ENCODE measurements around the gene EPHB6.

EPHB6 gene

DNA sequence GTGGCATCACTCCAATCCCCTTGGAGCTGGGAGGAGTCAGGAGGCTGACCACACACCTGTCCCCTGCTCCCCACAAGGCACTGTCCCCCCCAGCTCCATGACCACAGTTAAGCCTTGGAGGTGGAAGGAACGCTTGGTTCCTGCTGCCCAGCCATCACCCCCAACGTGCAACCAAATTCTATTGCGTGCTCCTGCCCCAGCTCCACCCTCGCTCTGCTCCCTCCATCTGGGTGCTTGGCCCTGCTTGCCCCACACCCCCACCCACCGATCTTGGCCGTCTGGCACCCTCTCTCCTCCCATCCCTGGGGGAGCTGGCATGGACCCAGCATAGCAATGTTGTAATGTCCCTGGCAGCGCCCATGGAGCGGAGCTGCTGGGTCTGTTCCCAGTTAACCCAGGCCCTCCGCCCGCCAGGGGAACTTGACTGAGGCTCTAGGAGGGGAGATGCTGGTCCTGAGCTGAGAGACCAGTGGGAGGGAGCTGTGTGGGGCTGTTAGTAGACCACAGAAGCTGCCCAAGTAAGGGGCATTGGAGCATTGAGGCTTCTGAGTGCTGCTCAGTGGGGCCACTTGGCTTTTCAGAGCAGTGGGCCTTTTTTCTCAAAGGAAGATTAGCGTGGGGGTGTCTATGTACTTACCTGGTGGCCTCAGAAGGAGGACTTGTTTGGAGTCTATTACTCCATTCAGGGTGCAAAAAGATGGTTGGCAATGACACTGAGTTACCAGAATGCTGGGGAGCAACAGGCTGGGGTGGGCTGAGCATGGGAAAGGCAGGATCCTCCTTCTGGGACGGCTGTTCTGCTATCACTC, 1.1 kb downstream of the EPHB6 start:
- DNase-seq (ENCODE audit: insufficient read length, low spot score) (no peak), FAIRE-seq (no peak)
- TF ChIP-seq POLR2AphosphoS5 (IDR thresholded peaks at IDR 0.05; ENCODE audit: low read depth, low read length): no peak
- no peak for TF ChIP-seq POLR2A (IDR thresholded peaks at IDR 0.05; ENCODE audit: low read depth, low read length)
- TF ChIP-seq PAX5 (IDR thresholded peaks at IDR 0.05; ENCODE audit: insufficient read depth, low read length, severe bottlenecking): no peak
- no peak for TF ChIP-seq TAF1 (IDR thresholded peaks at IDR 0.05; ENCODE audit: low read depth, low read length)
- no peak for TF ChIP-seq SPI1 (IDR thresholded peaks at IDR 0.05; ENCODE audit: low read depth, low read length)
- TF ChIP-seq POU2F2 (IDR thresholded peaks at IDR 0.05; ENCODE audit: low read depth, low read length): no peak

DNA sequence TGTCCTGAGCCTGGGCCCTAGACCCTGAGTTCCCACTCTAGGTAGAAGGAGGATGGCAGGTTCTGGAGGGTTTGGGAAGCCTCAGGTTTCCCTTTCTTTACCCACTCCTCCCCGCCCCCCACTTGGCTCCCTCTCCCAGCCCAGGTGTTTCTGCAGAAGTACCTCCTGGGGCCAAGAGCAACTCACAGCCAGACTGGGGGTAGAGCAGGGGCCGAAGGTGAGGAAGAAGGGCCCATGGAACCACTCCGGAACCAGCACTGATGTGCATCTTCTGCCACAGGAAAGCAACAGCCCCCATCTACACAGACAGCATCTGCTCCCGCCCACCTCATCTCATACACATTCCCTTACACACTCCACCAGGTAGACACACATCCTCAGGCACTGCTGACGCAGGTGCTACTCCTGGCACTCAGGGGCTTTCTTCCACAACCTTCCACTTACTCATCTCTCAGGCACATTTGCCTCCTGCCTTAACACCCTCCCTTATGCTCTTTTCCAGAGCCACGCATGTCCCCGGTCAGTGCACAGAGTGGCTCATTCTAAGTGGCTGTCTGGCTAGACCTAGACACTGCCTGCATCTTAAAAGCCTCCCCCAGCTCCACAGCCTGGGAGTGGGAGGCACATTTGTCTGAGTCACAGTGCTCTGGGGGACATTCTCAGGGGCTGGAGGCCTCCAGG, 1.8 kb downstream of the EPHB6 start:
- TF ChIP-seq POLR2A (IDR thresholded peaks at IDR 0.05; ENCODE audit: low read depth, low read length) (no peak), PAX5 (IDR thresholded peaks at IDR 0.05; ENCODE audit: insufficient read depth, low read length, severe bottlenecking) (no peak), SPI1 (IDR thresholded peaks at IDR 0.05; ENCODE audit: low read depth, low read length) (no peak), TAF1 (IDR thresholded peaks at IDR 0.05; ENCODE audit: low read depth, low read length) (no peak), POLR2AphosphoS5 (IDR thresholded peaks at IDR 0.05; ENCODE audit: low read depth, low read length) (no peak), POU2F2 (IDR thresholded peaks at IDR 0.05; ENCODE audit: low read depth, low read length) (no peak)
- DNase-seq (ENCODE audit: insufficient read length, low spot score): no peak
- no peak for FAIRE-seq

DNA sequence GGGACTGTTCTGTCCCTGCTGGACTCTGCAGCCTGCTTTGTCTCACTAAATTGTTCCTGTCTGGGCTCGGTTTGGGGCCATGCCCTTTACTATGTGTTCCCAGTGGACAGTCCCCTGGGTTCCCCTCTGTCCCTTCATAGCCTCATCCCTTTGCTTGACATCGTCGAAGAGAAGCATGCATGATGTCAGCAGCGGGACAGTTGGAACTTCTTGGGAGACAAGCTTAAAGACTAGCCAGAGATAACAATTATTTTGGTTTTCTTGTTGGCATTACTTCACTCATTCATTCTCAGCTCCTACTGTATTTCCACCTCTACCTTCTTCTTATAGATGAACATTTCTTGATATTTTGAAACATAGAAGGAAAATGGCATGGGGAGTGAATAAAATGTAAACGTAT, 2.7 kb downstream of the EPHB6 start:
- FAIRE-seq (no peak), DNase-seq (ENCODE audit: insufficient read length, low spot score) (no peak)
- TF ChIP-seq SPI1 (IDR thresholded peaks at IDR 0.05; ENCODE audit: low read depth, low read length) (no peak), POLR2A (IDR thresholded peaks at IDR 0.05; ENCODE audit: low read depth, low read length) (no peak), PAX5 (IDR thresholded peaks at IDR 0.05; ENCODE audit: insufficient read depth, low read length, severe bottlenecking) (no peak), POU2F2 (IDR thresholded peaks at IDR 0.05; ENCODE audit: low read depth, low read length) (no peak)

DNA sequence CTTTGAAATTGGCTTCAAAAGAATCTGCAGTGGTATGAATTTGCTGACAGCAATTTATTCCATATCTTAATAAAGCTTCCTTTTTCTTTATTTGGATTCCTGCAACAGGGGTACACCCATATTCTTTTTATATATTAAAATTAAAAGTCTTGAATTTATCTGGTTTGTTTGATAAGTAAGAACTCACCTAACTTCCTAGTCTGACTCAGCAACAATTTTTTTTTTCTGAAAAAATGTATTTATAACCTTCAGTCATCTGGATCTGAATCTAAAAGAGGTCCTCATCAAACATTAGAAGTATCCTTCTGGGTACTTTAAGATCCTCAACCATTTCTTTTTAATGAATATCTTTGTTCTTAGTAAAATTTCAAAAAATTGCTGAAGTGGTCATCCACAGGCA, 4.5 kb downstream of the EPHB6 start:
- no peak for TF ChIP-seq POLR2AphosphoS5 (IDR thresholded peaks at IDR 0.05; ENCODE audit: low read depth, low read length)
- no peak for TF ChIP-seq TAF1 (IDR thresholded peaks at IDR 0.05; ENCODE audit: low read depth, low read length)
- TF ChIP-seq POLR2A (IDR thresholded peaks at IDR 0.05; ENCODE audit: low read depth, low read length): no peak
- no peak for TF ChIP-seq SPI1 (IDR thresholded peaks at IDR 0.05; ENCODE audit: low read depth, low read length)
- TF ChIP-seq PAX5 (IDR thresholded peaks at IDR 0.05; ENCODE audit: insufficient read depth, low read length, severe bottlenecking): no peak
- no peak for TF ChIP-seq POU2F2 (IDR thresholded peaks at IDR 0.05; ENCODE audit: low read depth, low read length)
- DNase-seq (ENCODE audit: insufficient read length, low spot score): no peak
- FAIRE-seq: no peak

DNA sequence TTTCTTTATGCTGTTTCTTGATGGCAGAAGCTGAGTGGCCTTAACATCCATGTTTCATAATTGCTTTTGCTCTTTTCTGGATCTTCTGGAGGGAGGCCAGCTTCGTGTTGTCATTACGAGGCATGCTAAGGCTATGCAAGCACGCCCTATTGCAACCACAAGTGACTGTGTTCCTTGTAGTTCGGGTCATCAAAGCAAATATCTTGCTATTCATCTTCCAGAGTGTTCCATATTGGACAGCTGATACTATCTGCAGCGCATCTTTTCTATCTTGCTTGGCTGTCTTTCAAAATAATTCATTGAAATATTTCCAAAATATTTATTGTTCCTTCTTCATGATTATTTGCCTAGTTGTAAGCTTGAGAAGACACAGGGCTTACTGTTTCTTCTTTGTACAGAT, 5.0 kb downstream of the EPHB6 start:
- no peak for TF ChIP-seq POLR2A (IDR thresholded peaks at IDR 0.05; ENCODE audit: low read depth, low read length)
- TF ChIP-seq POLR2AphosphoS5 (IDR thresholded peaks at IDR 0.05; ENCODE audit: low read depth, low read length): no peak
- no peak for TF ChIP-seq TAF1 (IDR thresholded peaks at IDR 0.05; ENCODE audit: low read depth, low read length)
- no peak for TF ChIP-seq POU2F2 (IDR thresholded peaks at IDR 0.05; ENCODE audit: low read depth, low read length)
- no peak for TF ChIP-seq PAX5 (IDR thresholded peaks at IDR 0.05; ENCODE audit: insufficient read depth, low read length, severe bottlenecking)
- no peak for TF ChIP-seq SPI1 (IDR thresholded peaks at IDR 0.05; ENCODE audit: low read depth, low read length)
- FAIRE-seq (no peak), DNase-seq (ENCODE audit: insufficient read length, low spot score) (no peak)

DNA sequence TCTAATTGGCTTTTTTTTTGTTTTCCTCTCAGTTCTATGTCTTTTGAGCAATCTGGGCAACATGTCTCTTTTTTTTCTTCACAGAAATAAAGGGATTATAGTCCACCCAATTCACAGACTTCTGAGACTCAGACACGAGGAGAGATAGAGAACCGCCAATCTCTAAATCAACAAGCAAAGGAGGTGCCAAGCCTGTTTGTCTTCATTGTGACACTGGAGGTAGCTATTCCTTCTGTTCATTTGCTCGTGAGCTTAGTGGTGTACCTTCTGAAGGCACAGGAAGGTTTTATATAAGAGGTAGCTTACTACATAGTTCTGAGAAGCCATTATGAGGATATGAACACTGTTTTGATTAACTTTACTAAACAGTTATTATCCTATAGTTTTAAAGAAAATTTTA, 6.1 kb downstream of the EPHB6 start:
- DNase-seq (ENCODE audit: insufficient read length, low spot score) (no peak), FAIRE-seq (no peak)
- no peak for TF ChIP-seq SPI1 (IDR thresholded peaks at IDR 0.05; ENCODE audit: low read depth, low read length)
- TF ChIP-seq POLR2A (IDR thresholded peaks at IDR 0.05; ENCODE audit: low read depth, low read length): no peak

DNA sequence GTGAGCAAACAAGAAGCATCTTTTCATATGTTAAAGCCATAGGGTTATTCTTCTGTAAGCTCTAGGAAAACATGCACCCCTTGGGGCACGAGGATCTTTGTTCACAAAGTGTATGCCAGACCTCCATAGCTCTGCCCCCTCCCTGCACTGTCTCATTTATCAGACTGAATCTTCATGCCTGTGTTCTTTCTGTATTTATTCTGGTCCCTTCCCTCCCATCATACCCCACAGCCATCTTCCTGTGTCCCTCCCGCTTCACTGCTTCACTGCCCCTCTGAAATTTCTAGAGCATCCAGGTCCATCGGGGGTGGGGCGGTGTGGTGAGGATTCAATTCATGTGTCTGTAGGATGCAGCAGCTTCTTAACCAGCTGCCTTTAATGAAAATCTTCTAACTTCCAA, 7.5 kb downstream of the EPHB6 start:
- TF ChIP-seq POU2F2 (IDR thresholded peaks at IDR 0.05; ENCODE audit: low read depth, low read length): no peak
- TF ChIP-seq POLR2AphosphoS5 (IDR thresholded peaks at IDR 0.05; ENCODE audit: low read depth, low read length): no peak
- no peak for TF ChIP-seq SPI1 (IDR thresholded peaks at IDR 0.05; ENCODE audit: low read depth, low read length)
- no peak for TF ChIP-seq POLR2A (IDR thresholded peaks at IDR 0.05; ENCODE audit: low read depth, low read length)
- TF ChIP-seq PAX5 (IDR thresholded peaks at IDR 0.05; ENCODE audit: insufficient read depth, low read length, severe bottlenecking): no peak
- TF ChIP-seq TAF1 (IDR thresholded peaks at IDR 0.05; ENCODE audit: low read depth, low read length): no peak
- DNase-seq (ENCODE audit: insufficient read length, low spot score): no peak
- FAIRE-seq: no peak

DNA sequence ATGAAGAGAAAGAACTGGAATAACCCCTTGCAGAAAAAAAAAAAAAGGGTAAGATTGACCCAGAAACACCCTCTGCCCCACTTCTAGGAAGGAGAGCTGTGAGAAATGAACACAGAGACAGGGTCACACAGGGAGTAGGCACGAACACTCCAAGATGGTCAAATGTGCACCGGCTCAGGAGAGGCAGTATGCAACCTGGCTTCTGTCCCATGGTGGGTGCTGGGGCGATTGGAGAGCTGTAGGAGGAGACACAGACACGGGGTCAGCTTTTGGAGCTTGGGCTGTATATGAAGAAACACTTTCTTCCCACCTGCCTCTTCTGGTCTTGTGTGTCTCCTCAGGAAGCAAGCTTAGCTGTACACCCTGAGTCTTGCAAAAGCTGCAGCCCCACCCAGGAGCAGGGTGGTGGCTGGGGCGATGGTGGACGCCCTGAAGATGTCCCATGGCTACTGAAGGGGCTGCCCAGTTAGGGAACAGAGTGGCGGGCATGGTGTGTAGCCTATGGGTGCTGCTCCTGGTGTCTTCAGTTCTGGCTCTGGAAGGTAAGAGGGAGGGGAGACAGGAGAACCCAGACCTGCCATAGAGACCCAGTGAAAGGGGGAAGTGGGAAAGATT, 8.0 kb downstream of the EPHB6 start:
- TF ChIP-seq POU2F2 (IDR thresholded peaks at IDR 0.05; ENCODE audit: low read depth, low read length) (no peak), TAF1 (IDR thresholded peaks at IDR 0.05; ENCODE audit: low read depth, low read length) (no peak), POLR2AphosphoS5 (IDR thresholded peaks at IDR 0.05; ENCODE audit: low read depth, low read length) (no peak), POLR2A (IDR thresholded peaks at IDR 0.05; ENCODE audit: low read depth, low read length) (no peak), SPI1 (IDR thresholded peaks at IDR 0.05; ENCODE audit: low read depth, low read length) (no peak), PAX5 (IDR thresholded peaks at IDR 0.05; ENCODE audit: insufficient read depth, low read length, severe bottlenecking) (no peak)
- DNase-seq (ENCODE audit: insufficient read length, low spot score) (no peak), FAIRE-seq (no peak)

DNA sequence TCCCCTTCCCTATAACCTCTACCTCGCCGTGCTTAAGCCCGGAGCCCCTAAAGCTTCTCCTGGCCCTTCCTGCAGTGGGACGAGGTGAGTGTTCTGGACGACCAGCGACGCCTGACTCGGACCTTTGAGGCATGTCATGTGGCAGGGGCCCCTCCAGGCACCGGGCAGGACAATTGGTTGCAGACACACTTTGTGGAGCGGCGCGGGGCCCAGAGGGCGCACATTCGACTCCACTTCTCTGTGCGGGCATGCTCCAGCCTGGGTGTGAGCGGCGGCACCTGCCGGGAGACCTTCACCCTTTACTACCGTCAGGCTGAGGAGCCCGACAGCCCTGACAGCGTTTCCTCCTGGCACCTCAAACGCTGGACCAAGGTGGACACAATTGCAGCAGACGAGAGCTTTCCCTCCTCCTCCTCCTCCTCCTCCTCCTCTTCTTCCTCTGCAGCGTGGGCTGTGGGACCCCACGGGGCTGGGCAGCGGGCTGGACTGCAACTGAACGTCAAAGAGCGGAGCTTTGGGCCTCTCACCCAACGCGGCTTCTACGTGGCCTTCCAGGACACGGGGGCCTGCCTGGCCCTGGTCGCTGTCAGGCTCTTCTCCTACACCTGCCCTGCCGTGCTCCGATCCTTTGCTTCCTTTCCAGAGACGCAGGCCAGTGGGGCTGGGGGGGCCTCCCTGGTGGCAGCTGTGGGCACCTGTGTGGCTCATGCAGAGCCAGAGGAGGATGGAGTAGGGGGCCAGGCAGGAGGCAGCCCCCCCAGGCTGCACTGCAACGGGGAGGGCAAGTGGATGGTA, 9.2 kb downstream of the EPHB6 start:
- no peak for DNase-seq (ENCODE audit: insufficient read length, low spot score)
- FAIRE-seq: no peak
- TF ChIP-seq POU2F2 (IDR thresholded peaks at IDR 0.05; ENCODE audit: low read depth, low read length) (no peak), PAX5 (IDR thresholded peaks at IDR 0.05; ENCODE audit: insufficient read depth, low read length, severe bottlenecking) (no peak), TAF1 (IDR thresholded peaks at IDR 0.05; ENCODE audit: low read depth, low read length) (no peak), POLR2AphosphoS5 (IDR thresholded peaks at IDR 0.05; ENCODE audit: low read depth, low read length) (no peak), SPI1 (IDR thresholded peaks at IDR 0.05; ENCODE audit: low read depth, low read length) (no peak)

All from GM12891 (cell line).